Muscle layer of colon (tissue), 2 donors: ENCODE data around the gene GLIS1.
"Not testable (repeated sequence)": the region's sequence is repeated elsewhere in the genome, so short reads cannot be mapped to it uniquely, and the experiment has no call there.

Source experiments
- H3K27ac ChIP-seq: one replicate; pipeline ENCODE4 v1.7.0; 2013; ENCODE audit warnings: low read depth, mild to moderate bottlenecking, low read length, moderate library complexity
- H3K27me3 ChIP-seq, 2 donors: one replicate each; pipeline ENCODE4 v1.7.0; 2013; ENCODE audit warnings: low read length in 2 of 2, mild to moderate bottlenecking in 2 of 2; ENCODE audit not compliant: insufficient read depth in 2 of 2, control insufficient read depth in 1 of 2
- H3K36me3 ChIP-seq: one replicate; pipeline ENCODE4 v1.7.0; 2013; ENCODE audit warnings: mild to moderate bottlenecking, low read length; ENCODE audit not compliant: insufficient read depth
- H3K4me1 ChIP-seq: one replicate; pipeline ENCODE4 v1.7.0; 2013; ENCODE audit warnings: mild to moderate bottlenecking, low read length; ENCODE audit not compliant: insufficient read depth
- H3K4me3 ChIP-seq, 2 donors: one replicate each; pipeline ENCODE4 v1.7.0; 2013; ENCODE audit warnings: low read length in 2 of 2, low read depth in 1 of 2, mild to moderate bottlenecking in 1 of 2, moderate library complexity in 1 of 2
- H3K9ac ChIP-seq: one replicate; pipeline ENCODE4 v1.7.0; 2013; ENCODE audit warnings: low read length
- H3K9me3 ChIP-seq: one replicate; pipeline ENCODE4 v1.7.0; 2013; ENCODE audit warnings: mild to moderate bottlenecking, low read length
- donor health status: abdominal sarcoma.
- donor health status: Adenocarcinoma of cecum.

The GLIS1 gene

DNA sequence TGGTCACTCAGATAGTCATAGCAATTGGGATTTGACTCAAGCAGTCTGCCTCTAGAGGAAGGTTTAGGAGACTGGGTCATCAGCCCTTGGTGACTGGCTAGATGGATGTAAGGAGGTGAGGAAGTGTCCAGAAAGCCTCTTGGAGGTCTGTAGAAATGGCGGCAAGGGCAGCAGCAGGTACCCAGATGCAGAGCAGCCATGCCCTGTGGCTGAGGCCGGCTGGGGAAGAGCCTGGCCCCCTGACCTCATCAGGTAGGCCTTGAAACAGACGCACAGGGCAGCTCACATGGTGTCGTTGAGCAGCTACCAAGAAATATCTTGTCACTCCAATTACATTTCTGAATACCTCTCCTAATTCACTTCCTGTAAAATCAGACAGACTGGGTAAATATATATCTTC is 181.6 kb downstream of the GLIS1 start:
- no peaks in the 10 kb centered on the region for H3K36me3 ChIP-seq
- no peak overlapping the region for H3K4me3 ChIP-seq
- no peak overlapping the region for H3K27ac ChIP-seq
- no peak overlapping the region for H3K9ac ChIP-seq
- no peaks in the 10 kb centered on the region for H3K27me3 ChIP-seq
- H3K9me3 ChIP-seq = no peaks in the 10 kb centered on the region
- H3K4me1 ChIP-seq = peaks cover 17% of the 10 kb centered on the region

DNA sequence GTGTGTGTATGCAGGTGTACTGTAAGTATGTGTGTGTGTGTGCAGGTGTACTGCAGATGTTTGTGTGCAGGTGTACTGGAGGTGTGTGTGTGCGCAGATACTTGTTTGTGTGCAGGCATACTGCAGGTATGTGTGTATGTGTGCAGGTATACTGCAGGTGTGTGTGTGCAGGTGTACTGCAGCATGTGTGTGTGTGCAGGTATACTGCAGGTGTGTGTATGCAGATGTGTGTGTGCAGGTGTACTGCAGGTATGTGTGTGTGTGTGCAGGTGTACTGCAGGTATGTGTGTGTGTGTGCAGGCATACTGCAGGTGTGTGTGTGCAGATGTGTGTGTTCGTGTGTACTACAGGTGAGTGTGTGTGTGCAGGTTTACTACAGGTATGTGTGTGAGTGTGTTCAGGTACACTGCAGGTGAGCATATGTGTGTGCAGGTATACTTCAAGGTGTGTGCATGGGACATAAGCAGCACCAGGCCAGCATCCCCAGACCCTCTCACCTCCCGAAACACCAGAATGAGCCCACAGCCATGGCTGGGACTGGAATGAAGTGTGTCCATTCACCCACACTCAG is 182.2 kb downstream of the GLIS1 start:
- no peaks in the 10 kb centered on the region for H3K27me3 ChIP-seq
- H3K9me3 ChIP-seq = no peaks in the 10 kb centered on the region
- H3K36me3 ChIP-seq = no peaks in the 10 kb centered on the region
- no peak overlapping the region for H3K4me3 ChIP-seq
- no peak overlapping the region for H3K27ac ChIP-seq
- no peak overlapping the region for H3K9ac ChIP-seq
- H3K4me1 ChIP-seq = peaks cover 11% of the 10 kb centered on the region

DNA sequence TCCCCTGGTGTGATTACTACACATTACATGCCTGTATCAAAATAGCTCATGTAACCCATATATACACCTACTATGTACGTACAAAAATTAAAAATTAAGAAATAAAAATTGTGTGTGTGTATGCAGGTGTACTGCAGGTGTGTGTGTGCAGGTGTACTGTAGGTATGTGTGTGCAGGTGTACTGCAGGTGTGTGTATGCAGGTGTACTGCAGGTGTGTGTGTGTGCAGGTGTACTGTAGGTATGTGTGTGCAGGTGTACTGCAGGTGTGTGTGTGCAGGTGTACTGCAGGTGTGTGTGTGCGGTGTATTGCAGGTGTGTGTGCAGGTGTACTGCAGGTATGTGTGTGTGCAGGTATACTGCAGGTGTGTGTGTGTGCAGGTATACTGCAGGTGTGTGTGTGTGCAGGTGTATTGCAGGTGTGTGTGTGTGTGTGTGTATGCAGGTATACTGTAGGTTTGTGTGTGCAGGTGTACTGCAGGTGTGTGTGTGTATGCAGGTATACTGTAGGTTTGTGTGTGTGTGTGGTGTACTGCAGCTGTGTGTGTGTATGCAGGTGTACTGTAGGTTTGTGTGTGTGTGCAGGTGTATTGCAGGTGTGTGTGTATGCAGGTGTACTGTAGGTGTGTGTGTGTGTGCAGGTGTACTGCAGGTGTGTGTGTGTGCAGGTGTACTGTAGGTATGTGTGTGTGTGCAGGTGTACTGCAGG is 183.2 kb downstream of the GLIS1 start:
- H3K4me1 ChIP-seq, H3K9me3 ChIP-seq, H3K27ac ChIP-seq, H3K36me3 ChIP-seq, H3K9ac ChIP-seq, H3K4me3 ChIP-seq, H3K27me3 ChIP-seq: not testable (repeated sequence)

DNA sequence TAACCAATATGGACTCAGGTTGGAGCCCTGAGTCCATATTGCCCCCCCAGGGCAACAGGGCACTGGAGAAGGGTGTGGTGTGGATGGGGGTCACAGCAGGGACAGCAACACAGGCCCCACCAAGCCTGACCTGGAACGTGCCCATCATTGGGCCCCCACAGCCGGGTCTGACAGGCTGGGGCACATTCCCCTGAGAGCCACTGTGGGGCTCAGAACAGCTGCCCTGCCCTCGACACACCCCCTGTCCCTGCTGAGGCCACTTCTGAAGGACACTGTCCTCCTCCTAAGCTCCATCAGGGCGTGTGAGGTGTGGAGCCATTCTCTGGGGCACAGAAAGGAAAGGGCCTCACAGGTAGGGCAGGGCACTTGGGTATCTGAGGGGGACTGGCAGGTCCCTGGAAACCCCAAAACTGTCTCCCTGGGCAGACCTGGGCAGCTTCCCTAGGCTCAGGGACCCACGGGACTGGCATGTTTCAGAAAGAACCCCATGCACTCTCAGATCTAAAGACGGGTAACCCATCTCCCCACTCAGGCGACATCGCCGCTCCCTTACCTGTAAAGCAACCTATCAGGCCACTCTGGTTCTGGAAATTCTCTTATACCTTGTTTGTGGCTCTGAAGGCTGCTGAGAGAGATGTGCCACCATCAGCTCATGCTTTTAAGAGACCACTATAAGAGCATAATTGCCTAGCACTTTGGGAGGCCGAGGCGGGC is 184.2 kb downstream of the GLIS1 start:
- H3K9me3 ChIP-seq = no peaks in the 10 kb centered on the region
- H3K4me1 ChIP-seq = no peaks in the 10 kb centered on the region
- H3K4me3 ChIP-seq = no peak overlapping the region
- no peak overlapping the region for H3K9ac ChIP-seq
- H3K27ac ChIP-seq = no peak overlapping the region
- no peaks in the 10 kb centered on the region for H3K27me3 ChIP-seq
- H3K36me3 ChIP-seq = no peaks in the 10 kb centered on the region

DNA sequence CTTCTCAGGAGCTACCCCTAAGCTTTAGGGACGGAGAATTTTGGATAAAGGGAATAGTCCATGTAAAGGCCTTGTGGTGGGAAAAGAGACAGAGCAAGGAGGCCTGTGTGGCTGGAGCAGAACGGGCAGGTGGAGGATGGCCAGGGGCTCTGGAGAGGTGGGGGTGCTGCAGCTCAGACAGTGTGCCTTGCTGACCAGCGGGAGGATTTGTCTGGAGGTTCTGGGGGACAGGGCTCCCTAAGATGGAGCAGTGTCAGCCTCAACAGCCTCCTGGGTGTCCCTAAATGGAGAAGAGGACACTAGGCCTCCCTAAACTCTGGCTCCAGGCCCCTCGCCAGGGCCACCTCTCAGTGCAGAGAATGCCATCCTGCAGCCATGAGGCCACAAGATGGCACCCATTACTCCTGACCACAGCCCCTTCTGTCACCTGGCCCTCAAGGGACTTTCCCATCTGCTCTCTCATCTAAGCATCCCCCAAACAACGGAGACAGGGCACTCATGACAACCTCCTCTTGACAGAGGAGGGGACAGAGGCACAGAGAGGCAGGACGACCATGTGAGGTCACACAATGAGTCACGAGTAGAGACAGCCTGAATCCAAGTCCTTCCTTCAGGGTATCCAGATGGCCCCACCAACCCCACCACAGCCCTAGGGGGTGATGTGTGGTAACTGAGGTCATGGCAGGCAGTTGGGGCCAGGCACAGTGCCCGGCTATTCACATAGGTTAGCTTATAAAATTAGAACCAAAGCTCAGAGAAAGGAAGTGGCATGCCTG is 185.0 kb downstream of the GLIS1 start:
- no peak overlapping the region for H3K4me3 ChIP-seq

DNA sequence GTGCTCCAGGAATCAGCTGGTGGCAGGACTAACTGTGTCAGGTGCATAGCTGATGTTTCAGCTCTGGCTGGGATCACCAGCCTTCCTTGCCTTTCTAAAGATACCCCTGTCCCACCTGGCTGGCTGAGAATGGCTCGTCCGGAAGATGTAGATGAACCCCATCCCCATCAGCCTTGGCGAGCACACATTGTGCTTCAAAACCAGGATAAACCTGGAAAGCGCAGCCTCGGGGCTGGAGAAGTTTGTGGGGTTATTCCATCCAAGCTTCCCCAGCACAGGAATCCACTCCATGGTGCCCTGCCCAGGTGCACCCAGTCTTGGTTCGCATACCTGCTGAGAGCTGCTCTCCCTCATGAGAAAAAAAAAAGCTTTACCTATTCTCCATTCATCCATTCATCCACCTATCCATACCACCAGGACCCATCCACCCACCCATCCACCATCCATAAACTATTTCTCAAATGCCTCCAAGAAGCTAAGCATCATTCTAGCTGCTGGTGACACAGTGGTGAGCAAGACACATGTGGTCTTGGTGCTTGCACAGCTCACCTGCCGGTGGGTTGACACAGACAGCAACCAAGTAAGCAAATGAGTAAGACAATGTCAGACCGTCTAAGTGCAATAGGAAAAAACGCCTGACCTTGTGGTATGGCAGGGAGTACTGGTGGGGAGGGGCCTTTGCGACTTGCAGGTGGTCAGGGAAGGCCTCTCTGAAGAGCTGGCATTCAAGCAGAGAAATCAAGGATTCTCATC is 185.8 kb downstream of the GLIS1 start:
- no peak overlapping the region for H3K27ac ChIP-seq
- H3K9me3 ChIP-seq = no peaks in the 10 kb centered on the region

More for the DNA sequence above, 185.0 kb downstream of the GLIS1 start:
- Histone ChIP-seq H3K27ac (no peak overlapping the region), H3K36me3 (no peaks in the 10 kb centered on the region), H3K9ac (no peak overlapping the region), H3K9me3 (no peaks in the 10 kb centered on the region), H3K4me1 (no peaks in the 10 kb centered on the region), H3K27me3 (no peaks in the 10 kb centered on the region)

DNA sequence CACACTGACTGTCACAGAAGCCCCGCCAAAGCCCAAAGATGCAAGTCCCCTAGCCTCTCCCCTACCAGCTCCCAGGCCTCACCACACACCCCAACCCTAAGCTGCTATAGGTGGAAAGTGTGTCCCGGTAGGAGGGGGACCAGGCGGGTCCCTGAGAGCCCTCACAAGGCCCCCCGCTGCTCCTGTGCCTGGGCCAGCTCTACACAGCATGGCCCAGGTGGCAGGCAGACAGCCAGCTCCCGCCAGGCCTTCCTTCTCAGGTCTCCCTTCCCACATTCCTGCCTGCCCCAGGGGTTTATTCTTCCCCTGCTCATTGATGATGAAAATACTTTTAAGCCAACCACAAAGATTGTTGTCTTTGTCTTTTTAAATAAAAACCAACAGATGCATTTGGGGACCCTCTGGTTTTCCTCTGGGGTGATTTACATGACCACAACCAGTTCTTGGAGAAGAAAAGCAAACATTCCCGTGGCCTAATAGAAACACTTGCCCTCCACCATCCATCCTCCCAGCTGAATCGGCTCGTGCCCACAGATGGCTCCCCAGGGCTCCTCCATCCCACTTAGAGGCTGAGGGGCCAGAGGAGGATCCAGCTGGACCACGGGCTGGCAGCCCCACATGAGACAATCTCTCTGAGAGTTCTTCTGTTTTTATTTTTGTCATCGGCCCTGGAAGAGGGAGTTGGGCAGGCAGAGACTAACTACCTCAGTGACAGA is 186.7 kb downstream of the GLIS1 start:
- Histone ChIP-seq H3K4me1 (no peaks in the 10 kb centered on the region), H3K4me3 (no peak overlapping the region), H3K36me3 (no peaks in the 10 kb centered on the region), H3K9me3 (no peaks in the 10 kb centered on the region), H3K27ac (no peak overlapping the region), H3K27me3 (no peaks in the 10 kb centered on the region), H3K9ac (no peak overlapping the region)

More for the DNA sequence above, 185.8 kb downstream of the GLIS1 start:
- H3K36me3 ChIP-seq = no peaks in the 10 kb centered on the region
- H3K27me3 ChIP-seq = no peaks in the 10 kb centered on the region
- H3K4me3 ChIP-seq = no peak overlapping the region
- H3K4me1 ChIP-seq = no peaks in the 10 kb centered on the region
- H3K9ac ChIP-seq = no peak overlapping the region

DNA sequence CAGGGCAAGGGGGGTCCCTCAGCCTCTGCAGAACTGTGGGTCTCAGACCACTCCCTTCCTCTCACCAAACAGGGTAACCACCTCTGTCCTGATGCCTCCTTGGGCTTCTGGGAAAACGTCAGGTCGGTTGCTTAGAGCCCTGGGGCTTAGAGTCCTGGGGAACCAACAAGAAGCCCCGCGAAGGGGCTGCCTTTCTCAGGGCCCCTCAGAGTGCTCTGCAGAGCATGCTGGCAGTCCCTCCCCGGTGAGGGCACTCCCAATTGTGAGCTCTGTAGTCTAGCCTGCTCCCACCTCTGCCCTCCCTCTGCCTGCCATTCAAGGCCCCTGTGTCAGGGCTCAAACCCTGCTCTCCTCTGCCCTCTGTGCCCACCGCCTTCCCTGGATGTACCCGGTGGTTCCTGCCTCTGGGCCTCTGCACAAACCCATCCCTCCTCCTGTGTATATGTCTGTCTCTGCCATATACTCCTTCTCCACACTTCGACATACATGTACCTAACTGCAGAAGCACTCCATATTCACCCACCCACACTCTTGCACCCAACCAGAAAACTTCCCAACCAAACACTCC is 187.5 kb downstream of the GLIS1 start:
- H3K4me3 ChIP-seq = no peak overlapping the region

DNA sequence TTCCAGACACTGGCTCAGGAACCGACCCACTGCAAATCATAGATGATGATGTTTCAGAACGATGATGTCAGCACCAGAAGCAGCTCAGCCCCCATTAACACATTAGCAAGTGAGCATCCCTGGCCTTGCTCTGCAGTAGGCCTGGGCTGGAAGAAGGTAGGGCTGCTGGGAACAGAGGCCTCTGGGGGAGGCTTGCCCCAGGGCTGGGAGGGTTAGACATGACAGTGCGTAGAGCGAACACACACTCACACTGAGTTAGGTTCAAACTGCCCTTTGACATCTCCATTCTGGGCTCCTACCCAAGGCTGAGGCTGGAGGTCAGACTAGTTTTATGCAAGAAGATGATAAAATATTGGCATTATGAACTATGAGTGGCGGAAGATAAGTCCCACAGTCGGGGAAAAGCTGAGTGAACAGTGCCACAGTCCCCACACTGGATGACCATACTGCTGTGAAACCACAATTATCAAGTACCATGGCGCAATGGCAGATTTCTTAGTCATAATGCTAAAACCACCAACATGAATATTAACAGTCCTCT is 188.7 kb downstream of the GLIS1 start:
- no peaks in the 10 kb centered on the region for H3K36me3 ChIP-seq
- no peak overlapping the region for H3K9ac ChIP-seq
- peaks cover 0 to 11% of the 10 kb centered on the region in 2 donors for H3K27me3 ChIP-seq
- H3K4me3 ChIP-seq = no peak overlapping the region
- no peaks in the 10 kb centered on the region for H3K9me3 ChIP-seq
- no peak overlapping the region for H3K27ac ChIP-seq
- no peaks in the 10 kb centered on the region for H3K4me1 ChIP-seq

More for the DNA sequence above, 187.5 kb downstream of the GLIS1 start:
- H3K27me3 ChIP-seq = peaks cover 0 to 5% of the 10 kb centered on the region in 2 donors
- no peak overlapping the region for H3K27ac ChIP-seq
- no peaks in the 10 kb centered on the region for H3K4me1 ChIP-seq
- H3K36me3 ChIP-seq = no peaks in the 10 kb centered on the region
- no peak overlapping the region for H3K9ac ChIP-seq
- H3K9me3 ChIP-seq = no peaks in the 10 kb centered on the region

DNA sequence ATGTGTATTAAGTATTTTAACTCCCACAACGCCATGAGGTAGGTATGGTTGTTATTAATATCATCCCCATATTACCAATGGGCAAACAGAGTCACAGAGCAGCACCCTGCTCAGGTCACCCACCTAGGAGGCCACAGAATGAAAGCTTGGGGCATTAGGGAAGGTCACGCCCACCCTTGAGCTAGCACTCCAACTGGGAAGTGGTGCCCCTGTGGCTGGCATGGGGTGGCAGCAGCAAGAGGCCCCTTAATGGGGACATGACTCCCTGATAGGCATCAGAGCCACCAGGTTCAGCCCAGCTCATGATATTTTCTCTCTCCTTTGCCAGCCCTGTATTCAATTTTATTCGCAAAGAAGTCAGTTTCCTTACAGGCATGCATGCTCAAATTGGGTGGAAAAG is 189.2 kb downstream of the GLIS1 start:
- Histone ChIP-seq H3K4me1 (no peaks in the 10 kb centered on the region), H3K36me3 (no peaks in the 10 kb centered on the region), H3K27ac (no peak overlapping the region), H3K27me3 (peaks cover 0 to 11% of the 10 kb centered on the region in 2 donors), H3K9me3 (no peaks in the 10 kb centered on the region), H3K9ac (no peak overlapping the region), H3K4me3 (no peak overlapping the region)
